HG02571 (cell line): Measurements from ENCODE around the gene TLN1.

ENCODE experiments used
- ATAC-seq: cut with Tn5 transposase; IDR thresholded peaks from one replicate; pipeline ENCODE4 v1.9.1; 2021; ENCODE audit warnings: mild to moderate bottlenecking, moderate library complexity; ENCODE audit not compliant: unreplicated experiment

The TLN1 gene

DNA sequence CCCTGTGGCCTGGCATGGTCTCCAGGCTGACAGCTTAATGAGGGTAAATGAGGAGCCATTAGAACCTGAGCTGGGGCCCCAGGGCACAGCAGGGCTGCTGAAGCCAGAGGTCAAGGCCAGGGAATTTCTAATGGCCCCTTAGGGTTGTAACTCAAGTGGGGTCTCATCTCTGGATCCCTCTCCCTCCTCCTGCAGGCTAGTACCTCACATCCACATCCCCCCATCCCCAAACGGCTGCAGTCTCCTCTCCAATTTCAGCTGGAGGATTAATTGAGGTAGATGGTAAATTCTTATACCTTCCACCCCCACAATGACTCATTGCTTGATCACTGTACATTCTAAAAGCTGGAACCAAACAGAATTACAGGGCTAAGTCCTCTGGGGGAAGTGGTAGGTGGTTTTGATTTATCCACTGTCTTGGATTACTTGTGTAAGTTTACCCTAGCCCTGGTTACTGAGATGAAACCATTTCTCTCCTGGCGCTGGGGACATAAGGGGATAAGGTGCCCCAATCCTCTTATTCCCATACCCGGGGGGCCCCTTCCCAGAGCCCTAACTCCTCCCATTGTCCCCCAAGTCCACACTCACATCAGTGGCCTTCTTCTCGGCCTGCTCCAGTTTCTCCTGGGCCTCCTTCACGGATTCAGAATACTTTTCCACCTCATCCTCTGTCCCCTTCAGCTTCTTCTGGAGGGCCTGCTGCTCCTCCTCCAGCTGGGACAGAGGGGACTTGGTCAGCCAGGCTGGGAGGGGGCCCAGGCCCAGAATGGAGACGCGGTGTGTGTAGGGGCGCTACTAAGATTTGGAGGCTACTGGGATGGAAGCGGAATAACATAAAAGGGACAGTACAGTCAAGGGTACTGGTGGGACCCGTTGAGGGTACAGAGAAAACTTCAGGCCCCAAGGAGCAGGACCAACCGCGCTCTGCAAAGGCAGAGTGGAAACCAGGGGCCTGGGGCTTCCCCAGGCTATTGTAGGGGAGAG is 43.1 kb downstream of the TLN1 start:
- ATAC-seq, result no peak

DNA sequence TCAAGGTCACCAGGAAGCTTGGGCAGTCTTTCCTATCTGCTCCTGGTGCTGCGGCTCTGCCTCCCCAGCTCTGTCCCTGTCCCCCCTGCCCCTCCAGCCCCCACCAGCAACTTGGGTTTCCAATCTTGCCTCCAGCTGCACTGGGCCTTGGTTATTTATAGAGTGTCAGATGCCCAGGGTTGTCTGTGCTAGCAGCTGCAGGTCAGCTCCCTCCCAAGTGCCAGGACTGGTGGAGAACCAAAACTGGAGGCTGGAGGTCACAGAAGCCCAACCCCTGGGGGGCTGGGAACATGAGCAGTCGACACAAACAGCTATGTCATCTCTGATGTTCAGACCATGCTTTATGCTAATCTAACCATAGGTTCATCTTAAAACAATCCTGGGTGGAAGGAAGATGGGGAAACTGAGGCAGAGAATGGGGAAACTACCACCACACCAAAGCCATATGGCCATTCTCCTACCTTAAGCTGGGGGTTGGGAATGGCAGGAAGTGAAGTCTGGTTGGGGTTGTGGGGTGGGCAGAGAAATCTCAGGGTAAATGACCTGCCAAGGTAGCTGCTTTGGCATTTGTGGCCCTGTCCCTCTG is 43.9 kb downstream of the TLN1 start:
- no peak for ATAC-seq

DNA sequence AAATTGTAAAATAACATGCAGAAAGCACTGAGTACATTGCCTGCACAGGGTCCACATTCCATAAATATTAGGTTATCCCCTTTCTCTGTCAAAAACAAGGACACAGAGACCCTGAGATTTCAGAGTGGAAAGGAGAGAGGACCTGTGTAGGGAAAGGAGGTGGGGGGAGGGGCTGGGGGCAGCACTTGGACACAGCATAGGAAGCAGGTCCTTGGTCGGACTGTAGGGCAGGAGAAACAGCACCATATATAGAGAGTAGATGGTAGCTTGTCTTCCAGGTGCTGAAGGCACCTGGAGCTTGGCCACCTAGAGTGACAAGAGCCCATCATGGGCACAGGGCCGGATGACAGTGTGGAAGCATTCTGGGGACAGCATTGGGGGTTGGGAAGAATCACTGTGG is 44.7 kb downstream of the TLN1 start:
- no peak for ATAC-seq

DNA sequence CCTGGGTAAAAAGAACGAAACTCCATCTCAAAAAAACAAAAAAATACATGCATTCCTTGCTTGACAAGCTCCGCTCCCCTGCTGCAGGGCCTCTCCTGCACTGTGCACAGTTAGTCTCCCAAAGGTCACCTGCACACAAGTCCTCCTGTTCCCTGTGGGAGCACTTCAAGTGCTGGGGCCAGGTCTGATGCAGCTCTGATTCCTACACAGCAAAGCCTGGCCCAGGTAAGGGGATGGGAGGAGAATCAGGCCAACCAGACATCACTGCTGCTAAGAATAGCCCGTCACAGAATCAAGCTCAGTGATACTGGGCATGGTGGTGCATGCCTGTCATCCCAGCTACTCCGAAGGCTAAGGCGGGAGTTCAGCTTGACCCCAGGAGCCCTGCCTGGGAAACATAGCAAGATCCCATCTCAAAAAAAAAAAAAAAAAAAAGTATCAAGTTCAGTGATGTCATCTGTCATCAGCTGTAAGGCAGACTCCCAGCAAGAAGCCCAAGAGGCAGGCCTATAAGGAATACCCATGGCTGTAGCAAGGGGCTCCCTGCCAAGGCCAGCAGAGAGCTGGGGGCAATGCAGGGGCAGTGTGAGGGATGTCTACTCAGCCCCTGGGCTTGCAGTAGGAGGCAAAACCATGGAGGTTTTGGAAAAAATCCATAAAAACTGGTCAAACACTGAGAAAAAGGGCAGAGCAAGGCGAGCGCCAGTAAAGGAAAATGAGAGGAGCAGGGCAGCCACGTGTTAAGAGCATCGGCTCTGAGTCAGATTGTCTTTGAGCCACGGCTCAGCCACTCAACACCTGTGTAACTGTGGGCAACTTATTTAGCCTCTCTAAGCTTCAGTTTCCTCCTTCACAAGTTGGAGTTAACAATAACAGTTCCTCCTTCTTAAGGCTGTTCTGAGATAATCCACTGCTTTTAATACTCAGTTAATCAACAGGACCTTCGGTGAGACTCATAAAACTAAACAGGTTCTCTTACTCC is 45.5 kb downstream of the TLN1 start:
- ATAC-seq, result no peak

DNA sequence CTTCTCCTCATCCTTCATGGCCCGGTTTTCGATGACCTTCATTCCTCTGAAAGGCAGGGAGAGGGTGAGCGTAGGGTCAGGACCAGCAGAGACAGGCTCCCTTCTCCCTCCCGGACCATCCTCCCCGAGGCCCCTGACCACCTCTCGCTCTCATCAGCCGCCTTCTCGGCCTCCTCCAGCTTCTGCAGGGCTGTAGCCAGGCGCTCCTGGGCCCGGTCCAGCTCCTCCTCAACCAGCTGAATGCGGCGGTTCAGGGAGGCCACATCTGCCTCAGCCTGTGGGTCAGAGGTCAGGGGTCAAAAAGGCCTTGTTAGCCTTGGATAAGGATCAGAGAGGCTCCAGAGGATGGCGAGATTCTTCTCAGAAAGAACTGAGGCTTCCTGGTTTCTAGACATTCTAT is 46.5 kb downstream of the TLN1 start:
- ATAC-seq, result no peak

DNA sequence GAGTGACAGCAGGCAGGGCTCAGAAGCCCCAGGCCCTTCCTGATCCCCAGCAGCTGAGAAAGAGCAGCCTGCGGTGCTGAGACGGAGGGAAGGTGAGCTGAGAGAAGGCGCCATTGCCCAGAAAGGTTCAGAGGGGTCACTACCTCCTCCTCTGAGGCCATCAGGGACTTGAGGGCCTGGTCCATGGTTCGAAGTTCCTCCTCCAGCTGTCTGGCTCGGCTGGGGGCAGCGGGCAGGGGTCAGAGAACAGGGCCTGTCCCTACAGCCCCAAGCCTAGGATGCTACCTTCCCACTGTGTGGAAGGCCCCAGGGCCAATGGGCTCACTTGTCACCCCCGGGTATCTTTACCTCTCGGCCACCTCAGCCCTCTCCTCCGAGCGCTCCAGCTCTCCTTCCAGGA is 47.1 kb downstream of the TLN1 start:
- no peak for ATAC-seq

DNA sequence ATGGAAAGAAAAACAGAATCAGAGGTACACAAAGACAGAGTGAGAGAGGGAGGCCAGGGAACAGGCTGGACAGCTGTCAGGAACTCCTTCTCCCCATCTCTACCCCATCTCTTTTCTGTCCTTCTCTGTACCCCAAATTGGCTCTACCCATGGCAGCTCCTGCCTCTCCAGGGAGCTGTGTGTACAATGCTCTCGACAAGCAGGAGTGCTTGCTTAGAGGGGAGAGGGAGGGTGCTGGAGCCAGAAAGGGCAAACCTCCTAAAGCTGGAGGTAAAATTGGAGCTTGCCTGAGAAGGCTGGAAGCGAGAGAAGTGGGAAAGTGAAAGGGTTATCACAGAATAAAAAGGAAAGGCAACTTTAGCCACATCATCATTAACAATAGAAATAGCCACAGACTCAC is 48.7 kb downstream of the TLN1 start:
- no peak for ATAC-seq

DNA sequence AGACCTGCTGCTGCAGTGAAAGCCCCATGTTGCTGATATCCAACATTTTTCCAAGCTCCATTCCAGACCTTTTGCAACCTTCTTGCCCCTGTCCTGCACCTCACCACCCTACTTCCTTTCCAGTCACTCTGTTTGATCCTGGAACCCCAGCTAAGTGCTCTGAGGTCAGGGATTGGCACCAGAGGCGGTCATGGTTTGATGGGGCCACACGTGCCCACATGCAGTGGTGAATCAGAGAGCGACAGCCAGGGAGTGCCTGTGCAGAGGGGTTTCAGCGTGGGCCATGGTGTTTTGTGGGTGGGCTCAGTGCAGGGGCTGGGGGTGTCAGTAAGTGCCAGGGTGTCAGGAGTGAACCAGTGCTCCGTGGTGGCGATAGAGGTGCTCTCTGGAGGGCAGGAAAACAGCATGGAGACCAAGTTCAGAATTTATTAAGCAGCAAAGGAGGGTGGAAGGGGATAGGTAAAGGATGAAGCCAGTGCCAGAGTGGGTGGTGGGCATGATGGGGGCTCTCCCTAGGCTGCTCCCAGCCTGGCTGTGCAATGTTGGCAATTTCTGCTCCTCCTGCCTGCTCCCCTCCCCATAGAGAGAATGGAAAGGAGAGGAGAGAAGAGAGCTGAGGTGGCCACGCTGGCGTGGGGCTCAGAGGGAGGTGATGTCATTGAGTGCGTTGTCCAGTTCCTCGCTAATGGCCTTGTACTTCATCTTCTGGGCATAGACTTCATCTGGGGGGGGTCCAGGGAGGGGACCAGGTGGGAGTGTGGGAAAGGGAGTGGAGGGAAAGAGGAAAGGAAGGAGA is 49.3 kb downstream of the TLN1 start:
- no peak for ATAC-seq

DNA sequence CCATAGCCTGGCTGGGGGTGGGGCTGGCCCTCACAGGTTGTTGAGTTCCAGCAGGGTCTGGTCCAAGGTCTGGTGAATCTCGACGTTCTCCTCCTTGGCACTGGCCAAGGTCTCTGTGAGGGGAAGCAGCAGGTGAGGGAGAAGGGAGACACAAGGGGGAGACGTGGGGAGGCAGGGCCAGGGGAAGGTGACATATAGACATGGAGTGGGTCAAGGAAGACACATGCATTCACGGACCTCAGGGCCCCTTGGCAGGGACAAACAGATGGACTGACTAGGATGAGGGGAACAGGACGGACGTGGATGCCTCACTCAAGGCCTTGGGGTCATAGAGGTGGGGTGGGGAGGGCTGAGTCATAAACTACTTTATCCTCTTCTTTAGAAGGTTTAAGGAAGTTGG is 49.9 kb downstream of the TLN1 start:
- no peak for ATAC-seq

DNA sequence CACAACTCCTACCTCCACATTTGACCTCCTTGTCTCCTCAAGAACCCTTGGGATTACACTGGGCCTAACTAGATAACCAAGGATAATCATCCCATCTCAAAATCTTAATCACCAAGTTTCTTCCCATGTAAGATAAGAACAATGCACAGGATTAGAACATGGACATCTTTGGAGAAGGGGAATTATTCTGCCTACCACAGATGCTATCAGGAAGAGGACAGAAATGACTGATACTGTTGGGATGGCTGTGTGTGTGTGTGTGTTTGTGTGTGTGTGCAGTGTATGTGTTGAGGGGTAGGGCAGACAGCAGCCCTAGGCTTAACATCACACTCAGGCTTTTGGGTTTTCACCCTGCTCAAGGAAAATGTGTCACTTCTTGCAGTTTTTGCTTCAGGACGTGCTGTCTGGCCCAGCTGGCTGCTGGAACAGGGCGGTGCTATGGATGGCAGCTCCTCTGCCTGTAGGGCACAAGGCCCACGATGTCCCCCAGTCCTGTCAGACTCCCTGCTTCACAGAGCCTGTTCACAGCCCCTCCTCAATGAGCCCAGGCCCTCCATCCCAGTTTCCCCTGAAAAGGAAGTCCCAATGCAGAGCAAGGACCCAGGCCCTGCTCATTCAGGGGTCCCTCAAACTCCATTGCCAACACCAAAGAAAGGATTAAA is 50.5 kb downstream of the TLN1 start:
- ATAC-seq, result no peak

DNA sequence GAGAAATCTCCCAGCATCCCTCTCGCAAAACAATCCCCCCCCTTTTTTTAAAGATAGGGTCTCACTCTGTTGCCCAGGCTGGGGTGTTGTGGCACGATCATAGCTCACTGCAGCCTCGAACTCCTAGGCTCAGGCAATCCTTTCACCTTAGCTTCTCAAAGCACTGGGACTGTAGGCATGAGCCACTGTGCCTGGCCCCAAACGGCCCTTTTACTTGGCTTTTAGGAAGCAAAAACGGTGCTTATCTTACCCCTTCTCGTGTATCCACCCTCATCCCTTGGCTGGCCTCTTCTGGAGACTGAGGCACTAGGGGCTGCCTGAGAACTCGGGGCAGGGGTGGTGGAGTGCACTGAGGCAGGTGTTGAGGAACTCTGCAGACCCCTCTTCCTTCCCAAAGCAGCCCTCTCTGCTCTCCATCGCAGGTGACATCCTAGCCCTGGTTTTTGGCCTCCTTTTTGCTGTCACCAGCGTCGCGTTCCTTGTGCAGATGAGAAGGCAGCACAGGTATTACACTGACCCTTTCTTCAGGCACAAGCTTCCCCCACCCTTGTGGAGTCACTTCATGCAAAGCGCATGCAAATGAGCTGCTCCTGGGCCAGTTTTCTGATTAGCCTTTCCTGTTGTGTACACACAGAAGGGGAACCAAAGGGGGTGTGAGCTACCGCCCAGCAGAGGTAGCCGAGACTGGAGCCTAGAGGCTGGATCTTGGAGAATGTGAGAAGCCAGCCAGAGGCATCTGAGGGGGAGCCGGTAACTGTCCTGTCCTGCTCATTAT is 51.5 kb downstream of the TLN1 start:
- ATAC-seq, result no peak

DNA sequence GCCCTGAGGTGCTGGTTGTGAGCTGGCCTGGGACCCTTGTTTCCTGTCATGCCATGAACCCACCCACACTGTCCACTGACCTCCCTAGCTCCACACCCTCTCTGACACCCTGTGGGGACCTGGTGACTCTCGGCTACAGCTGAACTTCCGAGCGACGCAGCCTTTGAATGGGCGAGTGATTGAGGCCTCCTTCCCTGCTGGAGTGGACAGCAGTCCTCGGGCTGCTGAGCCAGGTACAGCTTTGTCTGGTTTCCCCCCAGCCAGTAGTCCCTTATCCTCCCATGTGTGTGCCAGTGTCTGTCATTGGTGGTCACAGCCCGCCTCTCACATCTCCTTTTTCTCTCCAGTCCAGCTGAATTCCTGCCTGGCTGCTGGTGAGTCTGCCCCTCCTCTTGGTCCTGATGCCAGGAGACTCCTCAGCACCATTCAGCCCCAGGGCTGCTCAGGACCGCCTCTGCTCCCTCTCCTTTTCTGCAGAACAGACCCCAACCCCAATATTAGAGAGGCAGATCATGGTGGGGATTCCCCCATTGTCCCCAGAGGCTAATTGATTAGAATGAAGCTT is 52.1 kb downstream of the TLN1 start:
- ATAC-seq, result no peak

DNA sequence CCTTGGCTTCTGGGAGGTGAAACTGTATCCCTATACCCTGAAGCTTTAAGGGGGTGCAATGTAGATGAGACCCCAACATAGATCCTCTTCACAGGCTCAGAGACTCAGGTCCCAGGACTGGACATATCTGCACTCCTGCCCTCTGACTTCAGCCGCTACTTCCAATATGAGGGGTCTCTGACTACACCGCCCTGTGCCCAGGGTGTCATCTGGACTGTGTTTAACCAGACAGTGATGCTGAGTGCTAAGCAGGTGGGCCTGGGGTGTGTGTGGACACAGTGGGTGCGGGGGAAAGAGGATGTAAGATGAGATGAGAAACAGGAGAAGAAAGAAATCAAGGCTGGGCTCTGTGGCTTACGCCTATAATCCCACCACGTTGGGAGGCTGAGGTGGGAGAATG is 52.9 kb downstream of the TLN1 start:
- ATAC-seq, result no peak

DNA sequence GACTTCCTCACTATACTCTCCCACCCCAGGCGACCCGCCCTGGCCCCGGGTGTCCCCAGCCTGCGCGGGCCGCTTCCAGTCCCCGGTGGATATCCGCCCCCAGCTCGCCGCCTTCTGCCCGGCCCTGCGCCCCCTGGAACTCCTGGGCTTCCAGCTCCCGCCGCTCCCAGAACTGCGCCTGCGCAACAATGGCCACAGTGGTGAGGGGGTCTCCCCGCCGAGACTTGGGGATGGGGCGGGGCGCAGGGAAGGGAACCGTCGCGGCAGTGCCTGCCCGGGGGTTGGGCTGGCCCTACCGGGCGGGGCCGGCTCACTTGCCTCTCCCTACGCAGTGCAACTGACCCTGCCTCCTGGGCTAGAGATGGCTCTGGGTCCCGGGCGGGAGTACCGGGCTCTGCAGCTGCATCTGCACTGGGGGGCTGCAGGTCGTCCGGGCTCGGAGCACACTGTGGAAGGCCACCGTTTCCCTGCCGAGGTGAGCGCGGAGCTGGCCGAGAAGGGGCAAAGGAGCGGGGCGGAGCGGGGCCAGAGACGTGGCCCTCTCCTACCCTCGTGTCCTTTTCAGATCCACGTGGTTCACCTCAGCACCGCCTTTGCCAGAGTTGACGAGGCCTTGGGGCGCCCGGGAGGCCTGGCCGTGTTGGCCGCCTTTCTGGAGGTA is 56.1 kb downstream of the TLN1 start:
- ATAC-seq, result no peak

DNA sequence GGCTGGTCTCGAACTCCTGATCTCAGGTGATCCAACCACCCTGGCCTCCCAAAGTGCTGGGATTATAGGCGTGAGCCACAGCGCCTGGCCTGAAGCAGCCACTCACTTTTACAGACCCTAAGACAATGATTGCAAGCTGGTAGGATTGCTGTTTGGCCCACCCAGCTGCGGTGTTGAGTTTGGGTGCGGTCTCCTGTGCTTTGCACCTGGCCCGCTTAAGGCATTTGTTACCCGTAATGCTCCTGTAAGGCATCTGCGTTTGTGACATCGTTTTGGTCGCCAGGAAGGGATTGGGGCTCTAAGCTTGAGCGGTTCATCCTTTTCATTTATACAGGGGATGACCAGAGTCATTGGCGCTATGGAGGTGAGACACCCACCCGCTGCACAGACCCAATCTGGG is 56.8 kb downstream of the TLN1 start:
- ATAC-seq, result no peak

DNA sequence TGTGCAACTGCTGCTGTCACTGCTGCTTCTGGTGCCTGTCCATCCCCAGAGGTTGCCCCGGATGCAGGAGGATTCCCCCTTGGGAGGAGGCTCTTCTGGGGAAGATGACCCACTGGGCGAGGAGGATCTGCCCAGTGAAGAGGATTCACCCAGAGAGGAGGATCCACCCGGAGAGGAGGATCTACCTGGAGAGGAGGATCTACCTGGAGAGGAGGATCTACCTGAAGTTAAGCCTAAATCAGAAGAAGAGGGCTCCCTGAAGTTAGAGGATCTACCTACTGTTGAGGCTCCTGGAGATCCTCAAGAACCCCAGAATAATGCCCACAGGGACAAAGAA is 58.0 kb downstream of the TLN1 start:
- ATAC-seq, result no peak

DNA sequence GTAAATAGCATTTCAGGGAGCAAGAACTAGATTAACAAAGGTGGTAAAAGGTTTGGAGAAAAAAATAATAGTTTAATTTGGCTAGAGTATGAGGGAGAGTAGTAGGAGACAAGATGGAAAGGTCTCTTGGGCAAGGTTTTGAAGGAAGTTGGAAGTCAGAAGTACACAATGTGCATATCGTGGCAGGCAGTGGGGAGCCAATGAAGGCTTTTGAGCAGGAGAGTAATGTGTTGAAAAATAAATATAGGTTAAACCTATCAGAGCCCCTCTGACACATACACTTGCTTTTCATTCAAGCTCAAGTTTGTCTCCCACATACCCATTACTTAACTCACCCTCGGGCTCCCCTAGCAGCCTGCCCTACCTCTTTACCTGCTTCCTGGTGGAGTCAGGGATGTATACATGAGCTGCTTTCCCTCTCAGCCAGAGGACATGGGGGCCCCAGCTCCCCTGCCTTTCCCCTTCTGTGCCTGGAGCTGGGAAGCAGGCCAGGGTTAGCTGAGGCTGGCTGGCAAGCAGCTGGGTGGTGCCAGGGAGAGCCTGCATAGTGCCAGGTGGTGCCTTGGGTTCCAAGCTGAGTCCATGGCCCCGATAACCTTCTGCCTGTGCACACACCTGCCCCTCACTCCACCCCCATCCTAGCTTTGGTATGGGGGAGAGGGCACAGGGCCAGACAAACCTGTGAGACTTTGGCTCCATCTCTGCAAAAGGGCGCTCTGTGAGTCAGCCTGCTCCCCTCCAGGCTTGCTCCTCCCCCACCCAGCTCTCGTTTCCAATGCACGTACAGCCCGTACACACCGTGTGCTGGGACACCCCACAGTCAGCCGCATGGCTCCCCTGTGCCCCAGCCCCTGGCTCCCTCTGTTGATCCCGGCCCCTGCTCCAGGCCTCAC is 58.6 kb downstream of the TLN1 start, which contains the start of gene CA9:
Gene CA9 (plus strand): TSS at position 797 of the 893 bp plus-strand sequence. CDS start 32 bp downstream, at position 829.
- ATAC-seq, result no peak
